C4-2B (cell line): ENCODE data around the gene WNT3.

Experiments used
- CTCF ChIP-seq: fragments of 450-650 bp; conservative IDR thresholded peaks from 2 replicates; pipeline ENCODE4 v1.5.1; 2017; ENCODE audit warnings: mild to moderate bottlenecking
- ZFX ChIP-seq: fragments of 450-650 bp; IDR thresholded peaks from 2 replicates; pipeline ENCODE4 v1.6.1; 2017

DNA sequence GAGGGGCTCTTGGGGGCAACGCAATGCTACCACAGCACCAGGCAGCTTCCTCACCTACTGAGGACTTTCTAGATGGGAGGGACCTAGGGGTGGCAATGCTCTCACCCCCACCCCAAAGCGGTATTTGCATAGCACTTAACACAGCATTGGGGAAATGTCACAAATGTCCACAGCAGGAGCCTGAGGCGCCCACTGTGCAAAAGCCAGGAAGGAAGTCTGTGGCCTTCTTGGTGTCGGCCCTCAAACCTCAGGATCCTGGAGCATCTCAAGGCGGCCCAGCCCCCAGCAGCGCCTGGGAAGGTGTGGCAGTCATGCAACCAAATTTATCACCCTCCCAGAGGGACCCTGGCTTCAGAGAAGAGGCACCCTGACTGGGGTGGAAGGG is 45.3 kb downstream of the WNT3 start:
- TF ChIP-seq CTCF (no peak), ZFX (no peak)
